GM19324 (cell line): ENCODE data around the gene MTCL1.

Experiments
- ATAC-seq: cut with Tn5 transposase; IDR thresholded peaks from one replicate; pipeline ENCODE4 v1.9.1; 2021; ENCODE audit warnings: mild to moderate bottlenecking, moderate library complexity; ENCODE audit not compliant: unreplicated experiment, low FRiP score

Gene MTCL1

GRCh38 chr18:8686611-8687010, 18.7 kb upstream of the MTCL1 start:
- no peak for ATAC-seq

- no peak for ATAC-seq
These were observed 17.0 kb upstream of the MTCL1 start for GRCh38 chr18:8688216-8688800.

GRCh38 chr18:8688816-8689215, 16.5 kb upstream of the MTCL1 start:
- ATAC-seq: no peak

GRCh38 chr18:8689517-8689916, 15.8 kb upstream of the MTCL1 start:
- ATAC-seq: no peak

- ATAC-seq: no peak
These were observed 10.5 kb upstream of the MTCL1 start for GRCh38 chr18:8694891-8695290.

GRCh38 chr18:8695932-8696517, 9.3 kb upstream of the MTCL1 start:
- no peak for ATAC-seq

- no peak for ATAC-seq
These were observed 8.6 kb upstream of the MTCL1 start for GRCh38 chr18:8696749-8697211.

GRCh38 chr18:8699126-8699525, 6.2 kb upstream of the MTCL1 start:
- ATAC-seq: no peak

GRCh38 chr18:8699948-8700347, 5.4 kb upstream of the MTCL1 start:
- no peak for ATAC-seq

GRCh38 chr18:8701546-8702118, 3.7 kb upstream of the MTCL1 start:
- ATAC-seq: no peak

GRCh38 chr18:8702668-8703067, 2.7 kb upstream of the MTCL1 start:
- no peak for ATAC-seq

GRCh38 chr18:8703092-8703709, 2.2 kb upstream of the MTCL1 start:
- no peak for ATAC-seq

GRCh38 chr18:8703781-8704301, 1.5 kb upstream of the MTCL1 start:
- ATAC-seq: no peak

GRCh38 chr18:8704361-8705237, 757 bp upstream of the MTCL1 start:
- peak; percentile 85 for ATAC-seq

GRCh38 chr18:8705961-8706790, 820 bp downstream of the MTCL1 start:
- peak; percentile 9 for ATAC-seq

GRCh38 chr18:8706791-8707555, 1.6 kb downstream of the MTCL1 start:
- ATAC-seq: no peak

- ATAC-seq: no peak
These were observed 2.4 kb downstream of the MTCL1 start for GRCh38 chr18:8707556-8708300.

- ATAC-seq: no peak
These were observed 3.3 kb downstream of the MTCL1 start for GRCh38 chr18:8708670-8709069.
